ENCODE results near the gene KRT80.
A peak's percentile ranks its signal among the peaks of the same experiment; 100 is the strongest.

The KRT80 gene

GRCh38 chr12:52228931-52229330 lies 37.1 kb upstream of the KRT80 start:
- H3K27me3 ChIP-seq (ENCODE audit: insufficient read depth, poor library complexity, severe bottlenecking) = peaks cover 14% of the 10 kb centered on the region
- H3K27ac ChIP-seq (replicated peaks) = no peak overlapping the region
- no peak for DNase-seq (ENCODE audit: low read depth in 1 of 2, low spot score in 1 of 2)
- H3K4me3 ChIP-seq (replicated peaks; ENCODE audit: insufficient read depth, low read length) = no peak overlapping the region
- no peak for TF ChIP-seq GABPA (IDR thresholded peaks at IDR 0.05; ENCODE audit: low read depth)
- TF ChIP-seq REST (IDR thresholded peaks at IDR 0.05; ENCODE audit: insufficient replicate concordance, low read depth) = no peak
- TF ChIP-seq POLR2AphosphoS5 (IDR thresholded peaks at IDR 0.05; ENCODE audit: low read depth) = no peak
- TF ChIP-seq CTCF (IDR thresholded peaks at IDR 0.05; ENCODE audit: insufficient read depth, low read length) = no peak
- TF ChIP-seq SPI1 (IDR thresholded peaks at IDR 0.05; ENCODE audit: borderline replicate concordance, low read depth) = no peak

GRCh38 chr12:52228366-52228765 lies 36.6 kb upstream of the KRT80 start:
- H3K27me3 ChIP-seq (ENCODE audit: insufficient read depth, poor library complexity, severe bottlenecking) = peaks cover 10% of the 10 kb centered on the region
- TF ChIP-seq GABPA (IDR thresholded peaks at IDR 0.05; ENCODE audit: low read depth) (no peak), POLR2AphosphoS5 (IDR thresholded peaks at IDR 0.05; ENCODE audit: low read depth) (no peak), SPI1 (IDR thresholded peaks at IDR 0.05; ENCODE audit: borderline replicate concordance, low read depth) (no peak), REST (IDR thresholded peaks at IDR 0.05; ENCODE audit: insufficient replicate concordance, low read depth) (no peak), CTCF (IDR thresholded peaks at IDR 0.05; ENCODE audit: insufficient read depth, low read length) (no peak)
- DNase-seq (ENCODE audit: low read depth in 1 of 2, low spot score in 1 of 2) = no peak
- H3K4me3 ChIP-seq (replicated peaks; ENCODE audit: insufficient read depth, low read length) = no peak overlapping the region
- no peak overlapping the region for H3K27ac ChIP-seq (replicated peaks)

- TF ChIP-seq CTCF (IDR thresholded peaks at IDR 0.05; ENCODE audit: insufficient read depth, low read length) (no peak), GABPA (IDR thresholded peaks at IDR 0.05; ENCODE audit: low read depth) (no peak), REST (IDR thresholded peaks at IDR 0.05; ENCODE audit: insufficient replicate concordance, low read depth) (no peak), SPI1 (IDR thresholded peaks at IDR 0.05; ENCODE audit: borderline replicate concordance, low read depth) (no peak), POLR2AphosphoS5 (IDR thresholded peaks at IDR 0.05; ENCODE audit: low read depth) (no peak)
- Histone ChIP-seq H3K27ac (replicated peaks) (no peak overlapping the region), H3K4me3 (replicated peaks; ENCODE audit: insufficient read depth, low read length) (no peak overlapping the region), H3K27me3 (ENCODE audit: insufficient read depth, poor library complexity, severe bottlenecking) (peaks cover 6% of the 10 kb centered on the region)
- peak in 1 of 2 experiments; percentile 58 for DNase-seq (ENCODE audit: low read depth in 1 of 2, low spot score in 1 of 2)
These were observed 35.9 kb upstream of the KRT80 start for GRCh38 chr12:52227606-52228166.

Data from HL-60 (cell line).